Loucy (cell line): ENCODE results near the gene FOXP1.

Experiments used
- CTCF ChIP-seq: fragments of 200-600 bp; sonication (generic); conservative IDR thresholded peaks from 2 replicates; pipeline ENCODE4 v1.5.1; 2014; ENCODE audit warnings: mild to moderate bottlenecking, antibody characterized with exemption, low read length
- EZH2phosphoT487 ChIP-seq: fragments of 200-600 bp; IDR thresholded peaks from 2 replicates; pipeline ENCODE4 v1.6.1; 2018; ENCODE audit warnings: antibody characterized with exemption, mild to moderate bottlenecking, moderate library complexity, borderline replicate concordance

DNA sequence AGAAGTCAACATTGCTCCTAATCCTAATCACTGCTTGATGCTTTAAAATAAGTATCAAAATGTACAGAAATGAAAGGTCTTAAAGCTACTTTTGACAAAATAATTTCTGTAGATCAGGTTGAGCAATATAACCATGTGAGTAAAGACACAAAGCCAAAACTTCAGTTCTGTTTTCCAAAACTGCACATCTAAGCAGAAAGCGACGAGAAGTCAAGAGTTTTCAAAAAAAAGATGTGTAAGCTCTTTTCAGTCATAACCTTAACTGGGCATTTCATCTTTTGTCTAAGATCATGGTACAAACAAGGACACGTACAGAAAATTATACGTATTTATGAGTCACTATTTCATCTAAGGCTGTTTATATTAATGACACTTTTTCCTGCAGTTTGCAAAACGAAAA lies 608.8 kb downstream of the FOXP1 start:
- no peak for TF ChIP-seq CTCF
- no peak for TF ChIP-seq EZH2phosphoT487
